GM19239 (cell line): ENCODE results near the gene KAT2B.

Experiments used
- DNase-seq: peaks from one replicate; pipeline ENCODE4 v3.0.0; 2011; ENCODE audit warnings: low spot score; ENCODE audit not compliant: insufficient read length
- FAIRE-seq: peaks from 2 replicates; lab custom pipeline; 2011; peaks lifted over from hg19 to GRCh38; lab: Jason Lieb, UNC

Gene KAT2B

DNA sequence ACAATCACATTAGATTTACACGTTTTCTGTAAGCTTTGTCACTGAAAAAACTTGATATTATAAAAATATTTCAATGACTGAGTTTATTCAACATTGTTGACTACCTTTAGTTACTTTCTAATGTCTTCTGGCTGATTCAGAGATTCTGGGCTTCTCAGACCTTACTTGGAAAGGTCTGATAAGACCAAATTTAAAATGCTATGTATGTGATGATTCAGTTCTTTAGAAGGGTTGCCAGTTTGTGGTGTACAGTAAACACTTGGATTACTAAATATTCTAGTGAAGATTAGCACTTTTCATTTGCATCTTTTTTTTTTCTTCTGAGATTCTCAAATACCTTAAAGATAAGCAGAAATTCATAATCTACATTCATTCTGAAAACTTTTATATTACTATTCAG lies 96.0 kb downstream of the KAT2B start:
- no peak for DNase-seq
- FAIRE-seq = no peak

DNA sequence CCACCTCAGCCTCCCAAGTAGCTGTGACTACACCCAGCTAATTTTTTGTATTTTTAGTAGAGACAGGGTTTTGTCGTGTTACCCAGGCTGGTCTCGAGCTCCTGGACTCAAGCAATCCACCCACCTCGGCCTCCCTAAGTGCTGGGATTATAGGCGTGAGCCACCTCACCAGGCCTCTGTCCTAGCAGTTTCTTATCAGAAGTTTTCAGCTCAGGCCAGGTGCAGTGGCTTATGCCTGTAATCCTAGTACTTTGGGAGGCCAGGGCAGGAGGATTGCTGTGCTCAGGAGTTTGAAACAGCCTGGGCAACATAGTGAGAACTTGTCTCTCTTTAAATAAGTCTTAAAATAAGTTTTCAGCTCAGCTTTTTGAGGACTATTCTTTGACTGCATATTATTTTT lies 97.4 kb downstream of the KAT2B start:
- DNase-seq (no peak), FAIRE-seq (no peak)

DNA sequence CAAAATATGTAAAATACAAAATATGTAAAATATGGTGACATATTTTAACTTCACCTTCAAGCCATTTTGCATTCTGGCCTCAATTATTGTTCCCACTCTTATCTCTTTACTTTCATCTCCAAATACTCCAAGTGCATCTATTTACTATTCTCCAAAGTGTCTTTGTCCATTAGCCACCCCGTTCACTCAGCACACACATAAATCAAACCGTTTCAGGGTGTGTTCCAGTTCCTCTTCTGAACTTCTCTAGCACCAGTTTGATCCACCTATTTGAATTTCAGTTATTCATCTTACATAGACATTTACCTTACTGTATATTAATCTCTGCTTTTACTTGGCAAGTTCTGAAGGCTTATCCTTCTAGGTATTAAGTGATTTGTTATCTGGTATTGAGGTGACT lies 100.6 kb downstream of the KAT2B start:
- DNase-seq (no peak), FAIRE-seq (no peak)

DNA sequence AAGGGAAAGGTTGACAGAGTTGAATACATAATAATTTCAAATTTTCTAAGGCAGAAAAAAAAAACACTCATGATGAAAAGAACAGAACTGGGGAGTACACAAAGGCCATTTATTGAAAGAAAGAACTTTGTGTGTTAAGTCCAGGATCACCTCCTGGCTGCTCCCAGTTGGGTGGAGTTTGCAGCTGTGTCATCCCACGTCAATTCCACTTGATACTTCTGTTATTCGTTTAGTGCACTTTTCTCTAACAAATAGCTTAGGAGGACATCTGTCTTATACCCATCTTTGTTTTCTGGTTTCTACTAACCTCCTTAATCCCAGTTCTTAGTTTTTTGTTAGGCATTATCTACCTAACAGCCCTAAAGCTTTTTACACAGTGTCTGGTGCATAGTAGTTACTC lies 101.1 kb downstream of the KAT2B start:
- DNase-seq = no peak
- no peak for FAIRE-seq

DNA sequence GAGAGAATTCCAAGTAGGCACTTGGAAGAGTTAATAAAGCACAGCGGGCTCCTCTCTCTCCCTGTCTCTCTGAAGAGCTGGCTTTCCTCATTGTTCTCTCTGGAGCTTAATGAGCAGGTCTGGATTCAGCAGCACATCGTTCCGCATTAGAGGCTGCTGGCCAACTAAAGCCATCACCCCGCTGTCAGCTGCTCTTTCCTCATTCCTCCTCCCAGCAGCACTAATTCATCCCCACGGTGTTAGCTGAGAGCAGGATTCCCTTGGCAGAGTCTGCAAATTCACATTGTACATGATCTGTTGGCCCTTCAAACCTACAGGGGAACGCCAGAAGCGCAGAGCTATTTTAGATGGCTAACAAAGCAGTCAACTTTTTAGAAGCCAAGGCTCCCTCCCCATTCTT lies 101.6 kb downstream of the KAT2B start:
- no peak for FAIRE-seq
- DNase-seq = no peak

DNA sequence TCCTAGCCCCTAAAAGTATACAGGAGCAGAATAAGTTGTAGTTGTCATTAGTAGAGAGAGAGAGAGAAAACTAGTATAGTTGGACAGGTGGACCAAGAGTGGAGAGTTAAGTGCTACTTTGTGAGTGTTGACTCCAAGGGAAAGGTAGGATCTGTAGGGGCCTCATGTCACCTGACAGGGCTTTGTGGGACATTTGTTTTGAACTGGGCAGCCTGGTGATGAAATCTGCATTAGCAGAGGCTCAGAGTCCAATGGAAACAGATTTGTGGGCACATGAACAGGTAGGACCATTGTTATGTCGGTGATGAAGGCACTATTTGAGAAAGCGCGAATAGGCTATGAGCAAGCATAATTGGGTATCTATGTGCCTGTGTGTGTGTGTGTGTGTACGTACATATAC lies 102.3 kb downstream of the KAT2B start:
- FAIRE-seq = no peak
- DNase-seq = no peak

DNA sequence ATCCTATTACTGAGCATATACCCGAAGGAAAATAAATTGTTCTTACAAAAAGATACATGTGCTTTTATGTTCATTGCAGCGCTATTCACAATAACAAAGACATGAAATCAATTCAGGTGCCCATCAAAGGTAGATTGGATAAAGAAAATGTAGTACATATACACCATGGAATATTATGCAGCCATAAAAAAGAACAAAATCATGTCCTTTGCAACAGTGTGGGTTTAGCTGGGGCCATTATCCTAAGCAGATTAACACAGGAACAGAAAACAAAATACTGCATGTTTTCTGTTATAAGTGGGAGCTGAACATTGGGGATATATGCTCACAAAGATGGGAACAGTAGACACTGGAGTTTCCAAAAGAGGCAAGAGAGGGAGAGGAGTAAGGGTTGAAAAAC lies 103.3 kb downstream of the KAT2B start:
- DNase-seq = no peak
- no peak for FAIRE-seq

DNA sequence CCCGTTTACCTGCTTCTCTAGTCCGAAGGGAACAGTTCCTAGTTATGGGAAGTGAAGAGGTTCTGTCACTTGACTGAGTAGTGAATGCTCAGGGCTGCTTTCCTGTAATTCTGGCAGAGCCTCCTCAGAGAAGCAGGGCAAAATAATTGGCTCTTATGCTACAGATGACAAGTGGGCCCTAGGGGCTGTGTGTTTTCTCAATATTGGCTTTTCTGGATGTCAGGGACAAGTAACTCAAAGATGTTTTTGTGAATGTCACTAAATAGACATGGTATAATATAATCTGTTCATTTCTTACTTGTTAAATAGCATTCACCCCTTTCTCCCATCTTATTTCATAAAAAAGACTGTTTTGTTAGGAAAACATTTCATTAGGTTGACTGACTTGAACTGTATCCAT lies 105.6 kb downstream of the KAT2B start:
- FAIRE-seq = no peak
- no peak for DNase-seq

DNA sequence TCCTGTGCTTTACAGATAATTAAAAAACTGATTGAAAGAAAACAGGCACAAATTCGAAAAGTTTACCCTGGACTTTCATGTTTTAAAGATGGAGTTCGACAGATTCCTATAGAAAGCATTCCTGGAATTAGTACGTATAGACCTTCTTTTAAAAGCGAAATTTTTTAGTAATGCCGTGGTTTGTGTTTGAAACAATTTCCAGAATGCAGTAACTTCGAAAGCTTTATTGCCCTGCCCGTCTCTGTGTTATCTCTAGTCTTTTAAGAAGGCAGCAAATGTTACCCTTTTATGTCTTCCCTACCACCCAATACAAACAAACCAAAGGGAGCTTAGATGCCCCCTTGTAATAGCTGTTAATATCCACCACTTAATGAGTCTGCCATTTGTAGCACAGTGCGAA lies 106.1 kb downstream of the KAT2B start:
- FAIRE-seq = no peak
- no peak for DNase-seq

DNA sequence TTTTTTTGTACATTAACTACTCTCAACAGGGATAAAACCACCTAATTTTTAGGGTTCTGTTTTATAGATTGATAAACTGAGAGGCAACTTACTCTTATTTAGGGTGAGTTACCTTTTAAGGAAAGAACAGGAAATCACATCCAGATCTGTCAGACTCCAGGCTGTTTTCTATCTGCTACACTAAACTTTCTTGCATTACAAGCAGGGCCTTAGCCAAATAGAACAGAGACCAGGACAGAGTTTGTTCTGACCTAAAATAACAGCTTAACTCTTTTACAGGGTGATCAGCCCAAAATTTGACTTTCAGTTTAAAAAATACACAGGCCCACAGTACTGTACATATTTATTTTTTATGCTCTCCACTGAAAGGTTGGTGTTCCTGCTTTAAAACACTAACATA lies 107.1 kb downstream of the KAT2B start:
- FAIRE-seq (no peak), DNase-seq (no peak)

DNA sequence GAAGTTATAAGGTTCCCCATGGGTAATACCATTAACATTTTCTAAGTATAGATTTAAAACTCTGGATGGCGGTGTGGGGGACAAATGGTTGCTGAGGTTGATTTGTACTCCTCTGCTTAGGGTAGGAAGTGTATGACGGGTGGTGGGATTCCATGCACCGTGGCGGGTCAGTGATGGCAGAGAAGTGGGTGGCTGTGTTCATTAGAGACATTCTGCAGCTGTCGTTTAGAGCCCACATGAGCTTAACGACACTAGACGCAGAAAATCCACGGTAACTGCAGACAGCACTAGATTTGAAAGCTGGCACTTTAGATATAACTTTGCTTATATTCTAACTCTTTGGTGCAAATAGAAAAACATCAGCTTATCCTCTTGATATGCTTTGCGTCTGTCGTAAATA lies 108.2 kb downstream of the KAT2B start:
- DNase-seq = no peak
- no peak for FAIRE-seq

DNA sequence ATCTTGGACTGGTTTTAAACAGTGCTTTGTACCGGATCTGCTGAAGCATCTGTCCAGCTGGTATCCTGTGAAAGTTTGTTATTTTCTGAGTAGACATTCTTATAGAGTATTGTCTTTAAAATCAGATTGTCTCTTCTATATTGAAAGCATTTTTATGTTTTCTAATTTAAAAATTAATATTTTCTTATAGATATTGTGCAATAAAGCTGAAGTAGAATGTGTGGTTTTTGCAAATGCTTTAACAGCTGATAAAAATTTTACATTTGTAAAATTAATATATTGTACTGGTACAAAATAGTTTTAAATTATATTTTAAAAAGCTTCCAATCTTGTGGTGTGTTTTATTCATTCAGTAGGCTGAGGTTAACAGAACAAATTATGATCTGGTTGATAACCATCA lies 113.8 kb downstream of the KAT2B start:
- FAIRE-seq = no peak
- DNase-seq = no peak

DNA sequence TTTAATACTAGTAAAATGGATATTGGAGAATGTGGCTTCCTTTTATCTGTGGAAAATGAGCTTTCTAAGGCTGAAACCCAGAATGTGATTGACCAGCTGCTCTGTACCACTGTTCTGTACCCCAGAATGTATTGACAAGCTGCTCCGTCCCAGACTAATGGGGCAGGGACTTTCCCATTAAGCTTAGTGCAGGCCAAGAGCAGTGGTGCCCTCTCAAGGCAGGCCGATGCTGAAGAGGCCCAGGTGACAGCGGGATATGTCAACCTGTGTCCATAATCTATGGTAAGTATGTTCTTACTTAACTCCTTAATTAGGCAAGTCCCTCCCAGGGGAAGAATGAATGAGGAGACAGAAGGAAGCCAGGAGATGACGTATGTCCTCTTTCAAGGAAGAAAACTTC lies 114.7 kb downstream of the KAT2B start:
- DNase-seq (no peak), FAIRE-seq (no peak)

DNA sequence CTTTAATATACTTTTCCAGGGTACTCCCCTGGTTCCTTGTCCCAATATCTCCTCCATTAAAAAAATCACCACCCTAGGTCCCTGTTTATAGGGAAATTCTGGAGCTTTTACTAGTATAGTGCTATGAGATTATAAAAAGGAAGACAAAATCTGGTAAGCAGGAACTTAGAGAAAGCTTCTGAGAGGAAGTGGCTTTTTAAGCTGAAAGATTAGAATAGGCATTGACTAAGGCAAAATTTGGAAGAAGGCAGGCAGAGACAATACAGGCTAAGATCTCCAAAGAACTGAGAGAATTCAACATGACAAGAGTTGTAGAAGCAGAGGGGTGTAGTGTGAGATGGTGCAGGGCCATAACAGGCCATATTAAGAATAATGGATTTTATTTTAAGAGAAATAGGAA lies 120.0 kb downstream of the KAT2B start:
- FAIRE-seq = no peak
- DNase-seq = no peak

DNA sequence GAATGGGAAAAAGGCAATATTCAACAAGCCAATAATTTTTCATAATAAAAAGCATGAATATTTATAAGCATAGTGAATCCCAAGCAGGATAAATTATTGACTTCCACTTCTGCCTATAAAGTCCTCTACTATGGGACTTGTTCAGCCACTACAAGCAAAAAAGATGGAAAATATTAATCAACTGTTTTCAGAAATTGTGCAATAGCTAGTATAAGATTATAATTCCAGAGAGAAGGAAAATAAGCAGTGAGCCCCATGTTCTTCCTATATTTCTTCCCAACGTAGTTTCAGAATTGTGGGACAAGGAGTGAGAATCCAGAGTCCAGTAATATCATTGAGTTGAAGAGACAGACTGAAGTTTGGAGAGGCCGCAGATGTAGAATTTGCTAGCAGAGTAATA lies 121.5 kb downstream of the KAT2B start:
- no peak for FAIRE-seq
- DNase-seq = no peak

DNA sequence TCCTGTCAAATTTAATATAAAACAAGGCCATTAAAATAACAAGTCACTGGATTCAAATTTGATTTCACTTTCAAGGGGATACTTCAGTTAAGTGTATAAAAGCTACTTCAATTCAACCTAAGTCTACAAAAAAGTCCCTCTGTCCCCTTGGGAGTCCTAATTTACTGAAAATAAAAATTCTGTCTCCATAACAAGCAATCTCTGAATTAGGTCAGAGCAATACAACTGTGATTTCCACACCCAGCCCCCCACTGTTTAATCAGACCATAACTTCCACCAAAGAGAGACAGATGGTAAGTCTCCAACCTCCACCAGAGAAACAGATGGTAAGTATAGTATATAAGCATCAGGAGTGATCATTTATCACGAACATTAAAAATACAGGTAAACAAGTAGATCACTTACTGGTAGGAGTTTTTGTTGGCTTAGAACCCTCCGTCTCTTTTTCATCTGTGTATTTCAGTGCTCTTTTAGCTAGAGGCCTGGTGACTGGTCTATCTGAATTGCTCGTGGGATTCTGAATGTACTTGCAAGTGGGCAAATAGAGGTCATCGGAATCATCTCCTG lies 133.7 kb downstream of the KAT2B start:
- no peak for FAIRE-seq

DNA sequence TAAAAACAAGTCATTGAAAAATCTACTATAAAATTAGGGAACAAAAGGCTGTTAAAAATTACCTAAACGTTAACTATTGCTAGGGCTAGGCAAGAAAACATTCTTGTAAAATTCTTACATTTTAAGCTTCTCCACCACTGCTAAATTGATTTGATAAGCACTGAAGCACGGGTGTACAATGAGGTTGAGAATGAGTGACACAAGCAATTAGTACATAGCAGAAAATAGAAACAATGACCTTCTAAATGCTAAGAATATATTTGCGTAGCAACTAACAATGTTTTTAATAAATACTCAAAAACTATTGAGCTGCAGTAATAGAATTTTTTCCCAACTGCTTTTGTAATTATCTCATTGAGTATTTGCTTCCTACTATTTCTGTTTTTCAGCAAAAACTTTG lies 141.0 kb downstream of the KAT2B start:
- DNase-seq (no peak), FAIRE-seq (no peak)

More for the DNA sequence above, 133.7 kb downstream of the KAT2B start:
- DNase-seq = no peak

DNA sequence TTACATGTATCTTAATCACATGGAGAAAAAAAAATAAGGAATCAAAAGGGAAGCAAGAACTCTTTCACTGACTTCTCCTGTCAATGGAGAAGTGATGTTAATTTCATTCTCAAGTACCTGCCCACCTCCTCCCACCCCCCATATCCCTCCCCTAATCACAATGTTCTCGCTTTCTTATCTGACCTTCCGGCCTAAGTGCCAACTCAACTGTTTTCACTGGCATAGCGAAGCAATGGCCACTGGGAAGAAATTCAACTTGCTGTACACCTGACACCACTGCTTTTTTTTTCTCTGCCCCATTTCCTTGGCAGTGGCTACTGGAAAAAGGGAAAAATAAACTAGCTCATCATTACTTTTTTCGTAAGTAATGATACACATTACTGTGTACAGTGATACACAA lies 142.0 kb downstream of the KAT2B start:
- no peak for FAIRE-seq

DNA sequence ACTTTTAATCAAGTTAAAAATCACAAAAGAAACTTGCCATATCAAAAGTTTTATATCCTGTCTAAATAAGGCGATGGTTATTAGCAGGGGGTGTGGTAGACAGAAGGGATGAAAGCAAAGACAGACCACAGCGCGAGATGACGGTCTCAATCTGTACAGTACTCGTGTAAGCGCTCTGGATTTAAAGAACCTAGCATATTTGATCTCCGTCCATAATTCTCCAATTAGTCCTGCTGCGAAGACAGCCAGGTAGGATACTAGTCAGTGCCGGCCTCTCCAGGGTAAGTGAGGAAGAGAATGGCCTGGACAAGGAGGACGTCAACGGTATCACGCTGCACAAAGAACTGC lies 145.1 kb downstream of the KAT2B start:
- peak; percentile 9 for DNase-seq
- FAIRE-seq = no peak

More for the DNA sequence above, 142.0 kb downstream of the KAT2B start:
- no peak for DNase-seq

DNA sequence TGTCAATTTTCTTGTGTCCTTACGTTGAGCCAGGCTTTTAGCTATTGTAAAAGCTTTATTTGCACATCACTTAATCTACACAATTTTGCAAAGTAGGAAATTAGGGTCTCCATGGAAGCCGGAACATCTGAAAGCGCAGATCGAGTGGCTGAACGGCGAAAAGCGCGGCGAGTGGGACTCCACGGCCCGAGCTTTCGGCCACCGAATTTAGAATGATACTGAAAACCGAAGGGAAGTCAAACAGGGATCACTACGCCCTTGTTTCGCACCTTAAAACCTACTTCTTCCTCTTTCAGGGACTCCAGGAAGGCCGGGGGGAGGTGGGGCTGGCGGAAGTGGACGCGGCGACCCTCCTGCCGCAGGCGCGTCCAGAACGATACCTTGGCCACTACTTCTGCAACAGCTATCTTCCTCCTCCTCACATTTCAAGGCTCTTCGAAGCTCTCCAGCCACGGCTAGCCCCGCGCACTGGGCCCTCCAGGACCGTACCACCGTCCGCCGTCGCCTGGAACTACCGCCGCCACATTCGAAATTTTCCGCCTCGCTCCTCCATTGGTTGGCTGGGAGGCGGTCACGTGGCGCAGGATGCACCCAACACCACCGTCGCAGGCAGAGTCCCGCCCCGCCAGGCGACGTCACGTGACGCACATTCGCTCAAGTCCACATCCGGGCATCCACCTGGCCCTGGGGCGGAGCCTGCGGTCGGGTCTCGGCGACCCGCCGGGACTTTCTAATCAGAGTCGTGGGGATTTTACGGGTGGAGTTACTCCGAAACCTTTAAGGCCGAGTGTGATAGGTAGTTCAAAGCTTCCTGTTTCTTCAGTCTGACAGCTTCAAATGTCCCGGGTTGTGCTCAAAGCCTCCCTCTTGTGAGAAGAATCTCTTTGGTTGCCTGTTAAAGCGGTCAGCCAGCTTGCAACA lies 145.7 kb downstream of the KAT2B start, which contains the start of gene SGO1:
Gene SGO1, minus strand, starts transcription at position 528 of the 921 bp plus-strand sequence. CDS start 2,179 bp downstream, outside the sequence.
- FAIRE-seq (peak; percentile 97), DNase-seq (peak; percentile 71)

DNA sequence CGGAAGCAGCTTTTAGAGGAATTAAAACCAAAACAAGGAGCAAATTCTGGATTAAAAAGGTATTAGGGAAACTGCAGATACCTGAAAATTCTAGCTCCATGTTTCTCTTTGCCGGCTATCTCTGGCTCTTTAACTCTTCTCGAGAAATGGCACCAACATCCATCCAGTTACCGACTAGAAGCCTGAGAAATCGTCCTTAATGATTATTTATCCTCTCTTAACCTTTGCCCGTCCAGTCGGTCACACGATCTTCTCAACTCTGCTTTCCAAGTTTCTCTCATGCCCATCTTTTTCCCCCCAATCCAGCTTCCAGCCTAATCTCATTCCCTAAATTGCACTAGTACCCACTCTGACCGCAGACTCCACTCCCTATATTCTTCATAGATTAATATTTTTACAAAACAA lies 146.4 kb downstream of the KAT2B start:
- no peak for DNase-seq
- FAIRE-seq = no peak

DNA sequence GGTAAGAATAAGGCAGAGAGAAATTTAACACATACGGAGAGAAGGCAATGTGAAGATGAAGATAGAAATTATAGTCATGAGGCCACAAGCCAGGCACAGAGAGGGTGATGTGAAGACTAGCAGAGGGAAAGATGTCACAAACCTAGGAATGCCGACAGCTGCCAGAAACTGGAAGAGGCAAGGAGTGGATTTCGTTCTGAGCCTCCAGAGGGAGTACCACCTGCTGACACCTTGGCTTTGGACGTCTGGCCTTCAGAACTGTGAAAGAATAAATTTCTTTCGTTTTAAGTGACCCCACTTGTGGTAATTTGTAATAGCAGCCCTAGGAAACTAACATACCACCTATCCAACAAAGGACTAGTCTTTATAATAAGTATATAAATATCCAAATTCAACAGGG lies 150.7 kb downstream of the KAT2B start:
- no peak for DNase-seq

More for the DNA sequence above, 150.7 kb downstream of the KAT2B start:
- FAIRE-seq = no peak
